Adrenal gland (tissue), 19 donors: Measurements from ENCODE around the gene ZNF639. TPM values are rescaled to one million over a fixed set of nuclear protein-coding genes. Genes with fewer than 3 reads are reported as not detected.
"Not testable (repeated sequence)": the region's sequence is repeated elsewhere in the genome, so short reads cannot be mapped to it uniquely, and the experiment has no call there.

Source experiments
- DNase-seq, 7 donors: peaks; one replicate each; pipeline ENCODE4 v3.0.0-alpha.2; 2019 to 2020
- H3K27ac ChIP-seq, 5 donors: fragments of 200-600 bp; sonication (generic) in 4 of 5; 1 replicate in 3 of 5; 2 replicates in 2 of 5; pipeline versions ENCODE4 v1.5.1 to v1.8.0; 2016 to 2020; ENCODE audit warnings: mild to moderate bottlenecking in 1 of 5
- H3K27me3 ChIP-seq: fragments of 200-600 bp; 2 replicates; pipeline ENCODE4 v1.8.0; 2021
- H3K36me3 ChIP-seq, 2 donors: fragments of 200-600 bp; replicated peaks in 1 of 2; 1 replicate in 1 of 2; 2 replicates in 1 of 2; pipeline versions ENCODE4 v1.5.1 to v1.8.0; 2018 to 2022
- H3K4me1 ChIP-seq, 2 donors: fragments of 200-600 bp; replicated peaks in 1 of 2; 1 replicate in 1 of 2; 2 replicates in 1 of 2; pipeline versions ENCODE4 v1.5.1 to v1.8.0; 2018 to 2021
- H3K4me3 ChIP-seq, 4 donors: fragments of 200-600 bp; sonication (generic) in 3 of 4; one replicate each; pipeline ENCODE4 v1.5.1; 2016 to 2018
- H3K9me3 ChIP-seq, 3 donors: fragments of 200-600 bp; sonication (generic) in 1 of 3; replicated peaks in 1 of 3; 1 replicate in 2 of 3; 2 replicates in 1 of 3; pipeline versions ENCODE4 v1.5.1 to v1.8.0; 2016 to 2021
- POLR2A ChIP-seq, 2 donors: fragments of 450-650 bp; IDR thresholded peaks; one replicate each; pipeline ENCODE4 v1.6.1; 2017; ENCODE audit warnings: antibody characterized with exemption in 2 of 2, mild to moderate bottlenecking in 2 of 2, moderate library complexity in 1 of 2
- WGBS, 4 donors: extraction: QIAGEN DNeasy Blood & Tissue Kit in 2 of 4; methylation state at CpG; one replicate each; pipeline versions ENCODE4 v1.1.5 to v1.1.7; 2013 to 2017; 5-methylcytosine and 5-hydroxymethylcytosine counted together
- intact Hi-C, 2 donors: fragments of 100-400 bp; cut with DNase I; formaldehyde crosslinking; loops; one replicate each; pipeline versions ENCODE4 v1.14.1 to v1.15.0; 2022 to 2023
- long read RNA-seq, 10 donors: library from polyadenylated mRNA in 3 of 10; unstranded in 2 of 10; stranded (forward) in 1 of 10; transcript quantifications; one replicate each; pipeline ENCODE4 v2.0.0 and lab custom pipeline, GENCODE V29; 2021 to 2026
- polyA plus RNA-seq, 3 donors: library from polyadenylated mRNA; stranded (reverse); fragments of 200-250 nt in 2 of 3; fragments of 350-450 nt in 1 of 3; fragmentation: Illumina TruSeq in 1 of 3; extraction: RNeasy Lipid Tissue Mini Kit (QIAGEN cat#74804) in 1 of 3; gene quantifications; one replicate each; pipeline ENCODE4 v1.2.3, GENCODE V29; 2013 to 2014
- total RNA-seq, 9 donors: library from RNA; depleted of rRNA in 4 of 9; stranded (reverse); fragments of >200 nt in 4 of 9; fragments of 120-200 nt in 1 of 9; fragmentation: NEBNext Ultra II Directional in 1 of 9; extraction: Animal tissue kit (Norgen Biotek cat#: 25700) in 1 of 9; gene quantifications; one replicate each; pipeline versions ENCODE4 v1.1.0 to v1.2.4, GENCODE V29; 2013 to 2023
- TF ChIP-seq, protein P1 (sequence below), 6 experiments: fragments of 450-650 bp in 4 of 6; fragments of 200-600 bp in 2 of 6; sonication (generic) in 1 of 6; IDR thresholded peaks; 1 replicate in 5 of 6; 2 replicates in 1 of 6; pipeline versions ENCODE4 v1.5.1 to v1.8.0; 2016 to 2021; ENCODE audit warnings: antibody characterized with exemption in 6 of 6, mild to moderate bottlenecking in 2 of 6, moderate library complexity in 1 of 6
- donor health status: healthy with polysubstance abuse.
- donor health status: Bipolar disorder and iron deficiency.
- donor health status: DM: yes; HTN: yes; CAD: no.
- donor health status: DM: no; HTN: no; CAD: no.
- donor health status: DM: no; HTN: no; CAD: no.
- donor health status: DM: yes; HTN: yes; CAD: no.

ZNF639 gene, protein sequence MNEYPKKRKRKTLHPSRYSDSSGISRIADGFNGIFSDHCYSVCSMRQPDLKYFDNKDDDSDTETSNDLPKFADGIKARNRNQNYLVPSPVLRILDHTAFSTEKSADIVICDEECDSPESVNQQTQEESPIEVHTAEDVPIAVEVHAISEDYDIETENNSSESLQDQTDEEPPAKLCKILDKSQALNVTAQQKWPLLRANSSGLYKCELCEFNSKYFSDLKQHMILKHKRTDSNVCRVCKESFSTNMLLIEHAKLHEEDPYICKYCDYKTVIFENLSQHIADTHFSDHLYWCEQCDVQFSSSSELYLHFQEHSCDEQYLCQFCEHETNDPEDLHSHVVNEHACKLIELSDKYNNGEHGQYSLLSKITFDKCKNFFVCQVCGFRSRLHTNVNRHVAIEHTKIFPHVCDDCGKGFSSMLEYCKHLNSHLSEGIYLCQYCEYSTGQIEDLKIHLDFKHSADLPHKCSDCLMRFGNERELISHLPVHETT
- total RNA-seq (10 to 100 TPM; 25.9 to 53.4 (median 44.7) TPM), polyA plus RNA-seq (10 to 100 TPM; 14.8 to 52.5 (median 19.0) TPM)
- long read RNA-seq, donor 1, partial matches to known transcripts: 0 of 6 reads
- long read RNA-seq, donor 1, other reads (novel, unspliced or antisense): 0 of 6 reads
- long read RNA-seq, donor 2, partial matches to known transcripts: 11 of 15 reads
- long read RNA-seq, donor 2, other reads (novel, unspliced or antisense): 0 of 15 reads
- long read RNA-seq, donor 3, transcript ZNF639-207 (7 exons, 1,228 nt): major isoform, 5 of 11 reads
- long read RNA-seq, donor 3, partial matches to known transcripts: 0 of 11 reads
- long read RNA-seq, donor 3, other reads (novel, unspliced or antisense): 0 of 11 reads
- long read RNA-seq, donor 4, partial matches to known transcripts: 0 of 4 reads
- long read RNA-seq, donor 4, other reads (novel, unspliced or antisense): 3 of 4 reads
- long read RNA-seq, donor 5, full-length matches to known transcripts: 54 of 65 reads
- long read RNA-seq, donor 5, partial matches to known transcripts: 1 of 65 reads
- long read RNA-seq, donor 5, other reads (novel, unspliced or antisense): 10 of 65 reads
- long read RNA-seq, donor 6, partial matches to known transcripts: 0 of 2 reads
- long read RNA-seq, donor 6, other reads (novel, unspliced or antisense): 1 of 2 reads
- long read RNA-seq, donor 7, partial matches to known transcripts: 0 of 2 reads
- long read RNA-seq, donor 7, other reads (novel, unspliced or antisense): 0 of 2 reads
- long read RNA-seq, donor 8, partial matches to known transcripts: 0 of 9 reads
- long read RNA-seq, donor 8, other reads (novel, unspliced or antisense): 0 of 9 reads
- long read RNA-seq, donor 9, partial matches to known transcripts: 0 of 7 reads
- long read RNA-seq, donor 9, other reads (novel, unspliced or antisense): 0 of 7 reads
- long read RNA-seq, donor 10, partial matches to known transcripts: 0 of 3 reads
- long read RNA-seq, donor 10, other reads (novel, unspliced or antisense): 0 of 3 reads

DNA sequence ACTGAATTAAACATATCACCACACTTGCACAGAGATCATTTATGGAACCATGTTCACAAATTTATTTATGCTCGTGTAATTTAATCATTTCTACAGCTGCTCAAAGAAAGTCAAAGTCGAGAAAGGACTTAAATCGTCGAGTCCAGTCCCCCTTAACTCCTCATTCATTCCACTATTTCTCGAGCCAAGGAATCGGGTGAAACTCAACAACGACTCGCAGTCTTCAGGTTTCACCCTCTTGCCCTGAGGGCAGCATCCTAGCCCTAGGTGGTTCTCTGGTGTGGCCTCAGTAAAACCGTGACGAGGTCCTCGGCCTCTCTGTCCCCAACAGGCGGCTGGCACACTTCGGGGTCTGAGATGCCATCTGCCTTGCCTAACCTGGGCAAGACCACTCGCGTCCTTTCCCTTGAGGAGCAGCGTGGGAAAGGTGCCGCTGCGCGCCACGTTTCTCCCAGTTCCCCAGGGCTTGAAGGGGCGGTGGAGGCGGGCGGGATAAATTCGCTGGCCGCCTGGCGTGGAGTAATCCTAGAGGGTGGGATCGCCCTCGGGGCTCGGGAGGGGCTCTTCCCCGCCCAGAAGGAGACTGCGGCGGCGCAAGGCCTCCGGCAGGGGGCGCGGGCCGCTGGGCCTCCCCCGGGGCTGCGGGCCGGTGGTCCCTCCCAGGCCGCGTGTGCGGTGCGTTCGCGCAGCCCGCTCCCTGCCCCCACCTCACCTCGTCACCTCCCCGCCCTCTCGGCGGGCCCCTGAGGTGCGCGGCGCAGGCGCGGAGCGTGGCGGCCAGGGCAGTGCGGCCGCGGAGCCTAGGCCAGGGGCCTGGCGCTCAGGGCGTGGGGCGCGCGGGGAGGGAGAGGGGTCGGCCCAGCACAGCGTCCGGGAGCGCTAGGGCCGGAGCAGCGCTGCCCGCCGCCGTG lies at the start of gene ZNF639:
ZNF639 (plus strand) TSS at position 746 of the 911 bp plus-strand sequence. CDS start 5,263 bp downstream, outside the sequence.
- H3K27me3 ChIP-seq: no peaks in the 10 kb centered on the region
- peak within 1 kb of the TSS; percentile 62 to 96 (median 73) for H3K4me3 ChIP-seq
- intact Hi-C loops: loop anchor here in 1 of 2 donors (5.0 kb wide), 2 partner anchors 175 to 305 kb away; partner anchors contain the start of gene PIK3CA
- peak; percentile 84 to 88 (median 85) for DNase-seq
- peak within 1 kb of the TSS; percentile 79 to 99 (median 95) for H3K27ac ChIP-seq
- no peaks in the 10 kb centered on the region for H3K9me3 ChIP-seq
- H3K36me3 ChIP-seq: peaks cover 0 to 15% of the 10 kb centered on the region in 2 donors
- TF ChIP-seq, protein P1, sequence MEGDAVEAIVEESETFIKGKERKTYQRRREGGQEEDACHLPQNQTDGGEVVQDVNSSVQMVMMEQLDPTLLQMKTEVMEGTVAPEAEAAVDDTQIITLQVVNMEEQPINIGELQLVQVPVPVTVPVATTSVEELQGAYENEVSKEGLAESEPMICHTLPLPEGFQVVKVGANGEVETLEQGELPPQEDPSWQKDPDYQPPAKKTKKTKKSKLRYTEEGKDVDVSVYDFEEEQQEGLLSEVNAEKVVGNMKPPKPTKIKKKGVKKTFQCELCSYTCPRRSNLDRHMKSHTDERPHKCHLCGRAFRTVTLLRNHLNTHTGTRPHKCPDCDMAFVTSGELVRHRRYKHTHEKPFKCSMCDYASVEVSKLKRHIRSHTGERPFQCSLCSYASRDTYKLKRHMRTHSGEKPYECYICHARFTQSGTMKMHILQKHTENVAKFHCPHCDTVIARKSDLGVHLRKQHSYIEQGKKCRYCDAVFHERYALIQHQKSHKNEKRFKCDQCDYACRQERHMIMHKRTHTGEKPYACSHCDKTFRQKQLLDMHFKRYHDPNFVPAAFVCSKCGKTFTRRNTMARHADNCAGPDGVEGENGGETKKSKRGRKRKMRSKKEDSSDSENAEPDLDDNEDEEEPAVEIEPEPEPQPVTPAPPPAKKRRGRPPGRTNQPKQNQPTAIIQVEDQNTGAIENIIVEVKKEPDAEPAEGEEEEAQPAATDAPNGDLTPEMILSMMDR (IDR thresholded peaks at IDR 0.05): peak; percentile 34 to 90 (median 70)
- peak; percentile 75 to 80 for TF ChIP-seq POLR2A (IDR thresholded peaks at IDR 0.05)
- WGBS, 4 donors: 0 to 4% (median 1%) methylated on average over 16 to 75 of the region's 75 CpGs
- H3K4me1 ChIP-seq: peaks cover 14 to 31% of the 10 kb centered on the region in 2 donors

DNA sequence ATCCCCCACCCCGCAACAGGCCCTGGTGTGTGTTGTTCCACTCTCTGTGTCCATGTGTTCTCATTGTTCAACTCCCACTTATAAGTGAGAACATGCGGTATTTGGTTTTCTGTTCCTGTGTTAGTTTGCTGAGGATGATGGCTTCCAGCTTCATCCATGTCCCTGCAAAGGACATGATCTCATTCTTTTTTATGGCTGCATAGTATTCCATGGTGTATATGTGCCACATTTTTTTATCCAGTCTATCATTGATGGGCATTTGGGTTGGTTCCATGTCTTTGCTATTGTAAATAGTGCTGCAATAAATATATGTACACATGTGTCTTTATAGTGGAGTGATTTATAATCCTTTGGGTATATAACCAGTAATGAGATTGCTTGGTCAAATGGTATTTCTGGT lies 48.4 kb upstream of the ZNF639 start:
- H3K9me3 ChIP-seq, intact Hi-C loops: not testable (repeated sequence)
- 92 to 98% (median 95%) methylated on average over 2 of the region's 2 CpGs for WGBS, 4 donors

DNA sequence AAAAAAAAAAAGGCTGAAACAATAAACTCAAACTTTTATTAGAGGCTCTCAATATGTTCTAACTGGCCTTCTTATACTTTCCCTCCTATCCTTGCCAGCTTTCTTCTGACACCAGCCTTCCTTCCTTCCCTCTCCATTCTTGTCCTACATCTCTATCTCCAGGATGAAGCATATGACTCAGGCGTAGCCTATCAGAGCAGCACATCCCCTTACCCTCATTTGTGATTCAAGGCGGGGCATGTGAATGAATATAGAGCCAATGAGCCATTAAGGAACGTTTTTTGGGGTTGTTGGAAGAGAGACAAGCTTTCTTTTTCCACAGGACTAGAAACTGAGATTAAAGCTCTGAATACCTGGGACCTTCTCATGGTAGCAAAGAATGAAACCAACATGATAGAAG lies 46.8 kb upstream of the ZNF639 start:
- no peak overlapping the region for H3K4me3 ChIP-seq
- no peaks in the 10 kb centered on the region for H3K4me1 ChIP-seq
- H3K27ac ChIP-seq: no peak overlapping the region
- no peak for TF ChIP-seq POLR2A (IDR thresholded peaks at IDR 0.05)
- TF ChIP-seq, protein P1 (IDR thresholded peaks at IDR 0.05): no peak
- no peak for DNase-seq
- H3K36me3 ChIP-seq: no peaks in the 10 kb centered on the region
- 69 to 72% (median 71%) methylated on average over 3 of the region's 3 CpGs for WGBS, 4 donors
- H3K9me3 ChIP-seq: no peaks in the 10 kb centered on the region
- intact Hi-C loops: no loop called here
- H3K27me3 ChIP-seq: no peaks in the 10 kb centered on the region

More for the DNA sequence above, 48.4 kb upstream of the ZNF639 start:
- not testable (repeated sequence) for DNase-seq, H3K36me3 ChIP-seq, H3K27ac ChIP-seq, H3K4me3 ChIP-seq, H3K4me1 ChIP-seq, H3K27me3 ChIP-seq
